Fibroblast of lung (primary cell): ENCODE data around the gene GINS1.

ENCODE experiments used
- CTCF ChIP-seq, 2 donors: IDR thresholded peaks in 1 of 2; conservative IDR thresholded peaks in 1 of 2; 1 replicate in 1 of 2; 2 replicates in 1 of 2; pipeline ENCODE4 v1.5.1; 2011 to 2012; ENCODE audit warnings: low read length in 2 of 2, control low read depth in 1 of 2, inconsistent platforms in 1 of 2, low read depth in 1 of 2, mild to moderate bottlenecking in 1 of 2
- EZH2 ChIP-seq: IDR thresholded peaks from 2 replicates; pipeline ENCODE4 v1.5.1; 2012; ENCODE audit warnings: low read length, control low read depth, mild to moderate bottlenecking; ENCODE audit errors: missing control alignments

- no peak for TF ChIP-seq CTCF (conservative IDR thresholded peaks at IDR 0.05 in 1 of 2, IDR thresholded peaks at IDR 0.05 in 1 of 2; ENCODE audit: low read depth in 1 of 2, low read length in 2 of 2)
- no peak for TF ChIP-seq EZH2
Measured at GRCh38 chr20:25465243-25466135, 58.0 kb downstream of the GINS1 start.
